Putamen (tissue), 1 donor: ENCODE results near the gene CORO1C.
"Not testable (repeated sequence)": the region's sequence is repeated elsewhere in the genome, so short reads cannot be mapped to it uniquely, and the experiment has no call there.

Experiments
- DNase-seq: peaks from one replicate; pipeline ENCODE4 v3.0.0-alpha.2; 2016; ENCODE audit warnings: low spot score

CORO1C gene

GRCh38 chr12:108753976-108754375, 22.7 kb upstream of the CORO1C start:
- no peak for DNase-seq

- no peak for DNase-seq
These were observed 21.1 kb upstream of the CORO1C start for GRCh38 chr12:108752387-108752786.

GRCh38 chr12:108751821-108752220, 20.5 kb upstream of the CORO1C start:
- no peak for DNase-seq

- not testable (repeated sequence) for DNase-seq
These were observed 19.7 kb upstream of the CORO1C start for GRCh38 chr12:108751003-108751402.

GRCh38 chr12:108750526-108750925, 19.2 kb upstream of the CORO1C start:
- no peak for DNase-seq

- DNase-seq, result no peak
These were observed 16.2 kb upstream of the CORO1C start for GRCh38 chr12:108747563-108747962.

GRCh38 chr12:108745641-108746040, 14.3 kb upstream of the CORO1C start:
- DNase-seq, result no peak

GRCh38 chr12:108744021-108744897, 12.9 kb upstream of the CORO1C start:
- DNase-seq, result no peak

- DNase-seq, result no peak
These were observed 6.9 kb upstream of the CORO1C start for GRCh38 chr12:108738170-108738569.

- DNase-seq, result no peak
These were observed 4.5 kb upstream of the CORO1C start for GRCh38 chr12:108735855-108736254.

GRCh38 chr12:108734200-108734906, 3.0 kb upstream of the CORO1C start:
- DNase-seq, result no peak

GRCh38 chr12:108733230-108733531, 1.9 kb upstream of the CORO1C start:
- DNase-seq, result not testable (repeated sequence)

- no peak for DNase-seq
These were observed 1.3 kb upstream of the CORO1C start for GRCh38 chr12:108732489-108733229.

- DNase-seq, result peak; percentile 96
These were observed 646 bp upstream of the CORO1C start for GRCh38 chr12:108731866-108732461.

- peak; percentile 54 for DNase-seq
These were observed 783 bp downstream of the CORO1C start for GRCh38 chr12:108730365-108731104.

- peak; percentile 50 for DNase-seq
These were observed 1.5 kb downstream of the CORO1C start for GRCh38 chr12:108729612-108730364.

GRCh38 chr12:108728820-108729611, 2.3 kb downstream of the CORO1C start:
- DNase-seq, result no peak

- no peak for DNase-seq
These were observed 3.2 kb downstream of the CORO1C start for GRCh38 chr12:108727868-108728735.

- DNase-seq, result no peak
These were observed 4.2 kb downstream of the CORO1C start for GRCh38 chr12:108727161-108727560.
